Left ventricle myocardium inferior (tissue), 1 donor: Measurements from ENCODE around the gene AGO3. TPM values are rescaled to one million over a fixed set of nuclear protein-coding genes. Genes with fewer than 3 reads are reported as not detected.
"Not testable (repeated sequence)": the region's sequence is repeated elsewhere in the genome, so short reads cannot be mapped to it uniquely, and the experiment has no call there.

Experiments used
- DNase-seq: peaks from one replicate; pipeline ENCODE4 v3.0.0-alpha.2; 2020
- H3K27ac ChIP-seq: fragments of 200-600 bp; replicated peaks from 2 replicates; pipeline ENCODE4 v1.8.0; 2021
- H3K27me3 ChIP-seq: fragments of 200-600 bp; 2 replicates; pipeline ENCODE4 v1.8.0; 2021; ENCODE audit warnings: low read depth
- H3K36me3 ChIP-seq: fragments of 200-600 bp; 2 replicates; pipeline ENCODE4 v1.8.0; 2021
- H3K4me1 ChIP-seq: fragments of 200-600 bp; 2 replicates; pipeline ENCODE4 v1.8.0; 2021
- H3K4me3 ChIP-seq: fragments of 200-600 bp; 2 replicates; pipeline ENCODE4 v1.8.0; 2021; ENCODE audit warnings: mild to moderate bottlenecking, moderate library complexity
- H3K9me3 ChIP-seq: fragments of 200-600 bp; replicated peaks from 2 replicates; pipeline ENCODE4 v1.8.0; 2021
- intact Hi-C: fragments of 100-400 bp; cut with micrococcal nuclease; formaldehyde crosslinking; loops from one replicate; pipeline ENCODE4 v1.11.0; 2022
- total RNA-seq: library from RNA; stranded (reverse); fragmentation: NEBNext Ultra II Directional; extraction: Animal tissue kit (Norgen Biotek cat#: 25700); gene quantifications from one replicate; pipeline ENCODE4 v1.2.1, GENCODE V29; 2021
- TF ChIP-seq, protein P1 (sequence below): fragments of 200-600 bp; IDR thresholded peaks from 2 replicates; pipeline ENCODE4 v1.8.0; 2021; ENCODE audit warnings: antibody characterized with exemption, mild to moderate bottlenecking, borderline replicate concordance
- donor health status: DM: no; HTN: yes; CAD: no; lungs with severe emphysema.

AGO3 gene
- total RNA-seq, 1 donor from 2014 or later: 12.1 TPM

DNA sequence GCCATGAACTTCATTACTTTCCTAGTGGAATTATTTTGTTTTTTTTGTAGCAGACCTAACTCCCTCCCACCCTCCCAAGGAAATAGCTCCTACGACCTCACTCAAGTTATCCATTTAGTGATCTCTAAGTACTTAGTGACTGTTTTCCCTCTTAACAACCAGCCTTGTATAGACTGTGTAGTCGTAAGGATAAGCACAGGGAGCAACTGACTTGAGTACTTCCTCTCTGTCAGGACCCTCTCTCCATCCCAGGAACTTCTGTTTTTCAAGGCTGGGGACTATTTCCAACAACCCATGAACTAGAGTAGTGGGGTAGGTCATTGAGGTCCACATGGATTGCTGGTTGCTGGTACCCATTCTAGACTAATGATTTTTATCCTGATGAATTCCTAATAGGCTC, 46.0 kb upstream of the AGO3 start:
- Histone ChIP-seq H3K4me3 (no peak overlapping the region), H3K27ac (no peak overlapping the region), H3K4me1 (peaks cover 48% of the 10 kb centered on the region), H3K9me3 (no peaks in the 10 kb centered on the region), H3K36me3 (peaks cover 15% of the 10 kb centered on the region), H3K27me3 (no peaks in the 10 kb centered on the region)
- no peak for DNase-seq
- intact Hi-C loops: no loop called here
- TF ChIP-seq, protein P1, sequence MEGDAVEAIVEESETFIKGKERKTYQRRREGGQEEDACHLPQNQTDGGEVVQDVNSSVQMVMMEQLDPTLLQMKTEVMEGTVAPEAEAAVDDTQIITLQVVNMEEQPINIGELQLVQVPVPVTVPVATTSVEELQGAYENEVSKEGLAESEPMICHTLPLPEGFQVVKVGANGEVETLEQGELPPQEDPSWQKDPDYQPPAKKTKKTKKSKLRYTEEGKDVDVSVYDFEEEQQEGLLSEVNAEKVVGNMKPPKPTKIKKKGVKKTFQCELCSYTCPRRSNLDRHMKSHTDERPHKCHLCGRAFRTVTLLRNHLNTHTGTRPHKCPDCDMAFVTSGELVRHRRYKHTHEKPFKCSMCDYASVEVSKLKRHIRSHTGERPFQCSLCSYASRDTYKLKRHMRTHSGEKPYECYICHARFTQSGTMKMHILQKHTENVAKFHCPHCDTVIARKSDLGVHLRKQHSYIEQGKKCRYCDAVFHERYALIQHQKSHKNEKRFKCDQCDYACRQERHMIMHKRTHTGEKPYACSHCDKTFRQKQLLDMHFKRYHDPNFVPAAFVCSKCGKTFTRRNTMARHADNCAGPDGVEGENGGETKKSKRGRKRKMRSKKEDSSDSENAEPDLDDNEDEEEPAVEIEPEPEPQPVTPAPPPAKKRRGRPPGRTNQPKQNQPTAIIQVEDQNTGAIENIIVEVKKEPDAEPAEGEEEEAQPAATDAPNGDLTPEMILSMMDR: no peak

DNA sequence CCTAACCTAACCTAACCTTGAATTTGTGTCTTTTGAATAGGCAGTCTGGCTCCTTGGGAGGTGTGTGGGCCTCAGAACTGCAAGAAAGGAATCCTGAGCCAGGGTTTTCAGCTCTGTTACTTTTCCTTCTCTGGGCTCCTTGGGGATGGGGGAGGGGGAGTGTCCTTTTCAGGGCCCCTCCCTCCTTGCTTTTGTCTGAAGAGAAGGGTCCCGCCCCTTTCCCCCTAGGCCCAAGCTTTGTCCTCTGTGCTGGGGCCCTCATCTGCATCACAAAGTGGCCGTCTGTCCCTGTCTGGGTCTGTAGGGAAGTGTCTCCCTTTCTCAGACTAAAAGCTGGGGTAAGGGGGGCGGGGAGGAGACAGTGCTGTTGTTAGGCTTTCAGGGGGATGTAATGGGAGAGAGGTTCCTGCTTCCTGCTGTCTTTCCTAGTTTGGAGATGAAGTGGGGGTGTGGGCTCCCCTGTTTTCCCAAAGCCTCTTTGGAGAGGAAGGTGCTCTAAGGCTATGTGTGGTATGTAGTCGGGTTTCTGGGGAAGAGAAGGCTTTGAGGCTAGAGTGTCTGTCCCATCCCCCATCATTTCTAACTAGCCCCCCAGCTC, 44.8 kb upstream of the AGO3 start:
- TF ChIP-seq, protein P1: no peak
- no peak overlapping the region for H3K27ac ChIP-seq
- H3K9me3 ChIP-seq: no peaks in the 10 kb centered on the region
- no peak for DNase-seq
- H3K4me1 ChIP-seq: peaks cover 48% of the 10 kb centered on the region
- H3K27me3 ChIP-seq: no peaks in the 10 kb centered on the region
- H3K36me3 ChIP-seq: peaks cover 27% of the 10 kb centered on the region
- no peak overlapping the region for H3K4me3 ChIP-seq
- intact Hi-C loops: no loop called here

DNA sequence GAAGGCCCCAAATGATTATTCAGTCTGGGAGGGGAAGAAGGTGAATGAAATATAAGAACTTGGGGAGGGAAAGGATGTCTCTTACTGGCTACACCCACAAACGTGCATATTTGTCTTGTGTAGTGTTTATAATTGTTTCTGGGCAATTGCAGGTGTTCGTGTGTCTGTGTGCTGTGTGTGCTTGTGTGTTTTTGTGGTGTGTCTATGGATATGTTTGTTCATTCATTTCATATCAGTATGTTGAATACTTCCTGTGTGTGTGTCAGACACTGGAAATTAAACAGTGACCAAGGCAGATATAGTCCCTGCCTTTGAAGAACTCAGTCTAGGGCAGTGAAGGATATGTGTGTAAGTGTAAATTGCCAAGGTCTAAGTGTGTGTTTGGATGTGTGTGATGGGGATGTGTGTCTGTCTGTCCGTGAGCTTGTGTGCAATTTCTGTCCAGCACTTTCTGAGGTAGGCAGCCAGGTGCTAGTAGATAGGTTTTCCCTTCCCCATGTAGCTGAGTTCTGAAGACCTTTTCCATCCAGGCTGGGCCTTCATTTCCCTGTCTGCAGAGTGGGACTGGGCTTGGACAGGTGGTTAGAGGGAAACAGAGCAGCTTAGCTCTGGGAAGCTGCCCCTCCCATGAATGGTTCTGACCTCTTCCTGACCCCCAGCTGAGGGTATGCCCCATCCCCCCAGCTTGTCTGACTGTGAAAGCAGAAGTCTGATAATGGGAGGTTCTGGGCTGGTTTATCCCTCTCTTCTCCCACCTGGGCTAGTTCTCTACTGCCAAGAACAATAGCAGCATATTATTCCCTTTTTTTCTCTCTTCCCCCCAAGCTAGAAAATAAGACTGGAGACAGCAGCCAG, 44.1 kb upstream of the AGO3 start:
- DNase-seq: no peak
- H3K9me3 ChIP-seq: no peaks in the 10 kb centered on the region
- H3K27me3 ChIP-seq: no peaks in the 10 kb centered on the region
- H3K27ac ChIP-seq: no peak overlapping the region
- TF ChIP-seq, protein P1: no peak
- H3K4me1 ChIP-seq: peaks cover 48% of the 10 kb centered on the region
- no peak overlapping the region for H3K4me3 ChIP-seq
- intact Hi-C loops: no loop called here
- H3K36me3 ChIP-seq: peaks cover 29% of the 10 kb centered on the region

DNA sequence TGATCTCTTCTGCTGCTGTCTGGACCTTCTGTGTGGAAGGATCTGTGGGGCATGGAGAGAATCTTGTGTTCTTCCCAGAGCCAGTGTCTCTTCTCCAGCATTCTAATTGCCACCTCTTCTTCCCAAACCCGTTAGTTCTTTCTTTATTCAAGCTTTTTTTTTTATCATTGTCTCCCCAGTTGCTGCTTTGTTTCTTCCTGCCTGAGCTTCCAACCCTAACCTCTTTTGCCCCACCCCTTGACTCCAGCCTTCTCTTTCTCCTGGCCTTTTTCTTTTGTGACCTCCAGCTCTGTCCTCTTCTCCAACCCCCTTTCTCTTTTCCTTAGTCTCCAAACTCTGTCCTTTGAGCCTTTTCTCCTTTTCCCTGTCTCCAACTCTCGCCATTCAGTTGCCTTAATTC, 43.4 kb upstream of the AGO3 start:
- H3K4me3 ChIP-seq: no peak overlapping the region
- H3K9me3 ChIP-seq: no peaks in the 10 kb centered on the region
- no peak for DNase-seq
- H3K4me1 ChIP-seq: peaks cover 51% of the 10 kb centered on the region
- intact Hi-C loops: no loop called here
- H3K36me3 ChIP-seq: peaks cover 35% of the 10 kb centered on the region
- H3K27me3 ChIP-seq: no peaks in the 10 kb centered on the region
- TF ChIP-seq, protein P1: no peak
- H3K27ac ChIP-seq: no peak overlapping the region

DNA sequence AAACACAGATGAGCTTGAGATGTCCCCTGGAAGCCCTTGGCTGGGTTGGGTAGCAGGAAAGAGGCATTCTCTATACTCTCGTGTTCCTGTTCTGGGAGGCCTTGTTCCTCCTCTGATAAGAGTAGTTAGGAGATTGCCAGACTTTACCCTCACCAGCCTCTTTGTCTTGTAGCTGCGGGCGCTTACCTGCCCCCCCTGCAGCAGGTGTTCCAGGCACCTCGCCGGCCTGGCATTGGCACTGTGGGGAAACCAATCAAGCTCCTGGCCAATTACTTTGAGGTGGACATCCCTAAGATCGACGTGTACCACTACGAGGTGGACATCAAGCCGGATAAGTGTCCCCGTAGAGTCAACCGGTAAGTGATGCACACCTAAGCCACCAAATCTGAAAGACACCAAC, 42.6 kb upstream of the AGO3 start:
- no peak overlapping the region for H3K4me3 ChIP-seq
- intact Hi-C loops: no loop called here
- TF ChIP-seq, protein P1: no peak
- H3K27ac ChIP-seq: no peak overlapping the region
- H3K27me3 ChIP-seq: no peaks in the 10 kb centered on the region
- H3K4me1 ChIP-seq: peaks cover 53% of the 10 kb centered on the region
- no peak for DNase-seq
- no peaks in the 10 kb centered on the region for H3K9me3 ChIP-seq
- peaks cover 43% of the 10 kb centered on the region for H3K36me3 ChIP-seq

DNA sequence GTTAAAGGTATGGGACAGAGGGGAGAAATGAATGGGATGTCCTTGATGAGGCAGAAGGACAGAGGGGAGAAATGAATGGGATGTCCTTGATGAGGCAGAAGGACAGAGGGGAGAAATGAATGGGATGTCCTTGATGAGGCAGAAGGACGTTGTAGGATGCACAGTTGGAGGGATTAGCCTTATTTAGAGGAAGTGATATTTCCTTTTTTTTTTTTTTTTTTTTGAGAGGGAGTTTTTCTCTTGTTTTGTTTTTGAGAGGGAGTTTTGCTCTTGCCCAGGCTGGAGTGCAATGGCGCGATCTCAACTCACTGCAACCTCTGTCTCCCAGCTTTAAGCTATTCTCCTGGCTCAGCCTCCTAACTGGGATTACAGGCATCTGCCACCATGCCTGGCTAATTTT, 41.9 kb upstream of the AGO3 start:
- Histone ChIP-seq H3K4me1 (peaks cover 53% of the 10 kb centered on the region), H3K36me3 (peaks cover 50% of the 10 kb centered on the region)
- H3K27me3 ChIP-seq, H3K27ac ChIP-seq, H3K9me3 ChIP-seq, intact Hi-C loops, H3K4me3 ChIP-seq, DNase-seq: not testable (repeated sequence)
